Sciatic nerve (tissue), 2 donors: ENCODE measurements around the gene WDR53. TPM values are rescaled to one million over a fixed set of nuclear protein-coding genes. Genes with fewer than 3 reads are reported as not detected.
"Not testable (repeated sequence)": the region's sequence is repeated elsewhere in the genome, so short reads cannot be mapped to it uniquely, and the experiment has no call there.

Experiments used
- ATAC-seq: fragments of 200-7000 bp; cut with Tn5 transposase; one replicate; pipeline ENCODE4 v1.9.1; 2020; ENCODE audit warnings: mild to moderate bottlenecking, moderate library complexity
- DNase-seq: peaks from one replicate; pipeline ENCODE4 v3.0.0-alpha.2; 2020; ENCODE audit warnings: low spot score
- intact Hi-C: fragments of 100-400 bp; cut with DNase I; formaldehyde crosslinking; loops from one replicate; pipeline ENCODE4 v1.14.2; 2022
- total RNA-seq: library from RNA; stranded (reverse); fragmentation: NEBNext Ultra II Directional; extraction: Animal tissue kit (Norgen Biotek cat#: 25700); gene quantifications from one replicate; pipeline ENCODE4 v1.2.1, GENCODE V29; 2021
- donor health status: DM: no; HTN: no; CAD: no.
- donor health status: DM: no; HTN: no; CAD: no.

WDR53 gene
- total RNA-seq, result 13.5 TPM

DNA sequence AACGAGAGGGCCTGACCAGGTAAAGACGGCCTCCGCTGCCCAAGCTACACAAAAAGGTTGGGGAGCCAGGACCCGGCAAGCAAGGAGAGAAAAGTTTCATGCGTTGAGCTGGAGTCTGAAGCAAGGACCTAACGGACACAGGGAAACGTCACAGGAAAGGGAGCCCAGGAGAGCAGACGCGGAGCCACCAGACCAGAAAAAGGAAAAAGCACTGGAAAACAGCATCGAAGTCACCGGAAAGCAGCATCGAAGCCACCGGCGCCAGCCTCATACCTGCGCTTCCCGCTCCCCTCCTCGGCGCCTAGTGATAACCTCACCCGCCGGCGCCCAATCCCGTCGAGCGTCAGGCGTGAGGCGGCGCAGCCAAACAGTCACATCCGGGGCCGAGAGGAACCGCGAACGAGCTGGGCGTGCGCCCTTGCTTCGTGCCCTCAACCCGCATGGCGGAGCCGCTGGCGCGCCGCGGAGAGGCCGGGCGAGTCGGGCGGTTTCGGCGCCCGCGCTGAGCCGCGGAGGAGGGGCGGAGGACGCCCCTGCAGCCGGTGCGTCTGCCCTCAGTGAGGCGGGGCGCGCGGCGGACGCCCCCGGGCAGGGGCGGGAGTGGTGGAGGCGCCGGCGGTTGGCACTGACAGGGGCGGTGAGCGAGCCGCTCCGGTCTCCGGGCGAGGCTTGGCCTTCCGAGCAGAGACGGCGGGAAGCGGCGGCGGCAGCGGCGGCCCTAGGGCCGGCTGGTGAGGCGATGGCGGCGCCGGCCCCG lies at the start of gene WDR53, which contains the start of gene FBXO45:
Gene WDR53, minus strand, starts transcription at position 309 of the 757 bp plus-strand sequence. CDS start 7,079 bp downstream, outside the sequence.
Gene FBXO45, plus strand, starts transcription at position 415 of the 757 bp plus-strand sequence. Its CDS starts 325 bp downstream, at position 740.
- DNase-seq (peak; percentile 95), ATAC-seq (peak; percentile 100)
- intact Hi-C loops, result no loop called here

DNA sequence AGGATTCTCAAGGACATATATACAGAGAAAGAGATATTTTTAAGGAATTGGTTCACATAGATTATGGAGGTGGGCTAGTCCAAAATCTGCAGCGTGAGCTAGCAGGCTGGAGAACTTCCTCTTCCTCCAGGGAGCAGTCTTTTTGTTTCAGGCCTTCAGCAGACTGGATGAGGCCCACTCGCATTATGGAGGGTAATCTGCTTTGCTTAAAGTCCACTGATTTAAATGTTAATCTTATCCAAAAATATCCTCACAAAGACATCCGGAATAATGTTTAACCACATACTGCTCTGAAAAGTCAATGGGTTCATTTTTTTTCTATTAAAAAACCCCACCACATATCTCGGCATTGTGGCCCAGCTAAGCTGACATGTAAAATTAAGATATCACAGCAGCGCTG lies 48.9 kb upstream of the WDR53 start:
- intact Hi-C loops, result no loop called here
- DNase-seq (no peak), ATAC-seq (no peak)

DNA sequence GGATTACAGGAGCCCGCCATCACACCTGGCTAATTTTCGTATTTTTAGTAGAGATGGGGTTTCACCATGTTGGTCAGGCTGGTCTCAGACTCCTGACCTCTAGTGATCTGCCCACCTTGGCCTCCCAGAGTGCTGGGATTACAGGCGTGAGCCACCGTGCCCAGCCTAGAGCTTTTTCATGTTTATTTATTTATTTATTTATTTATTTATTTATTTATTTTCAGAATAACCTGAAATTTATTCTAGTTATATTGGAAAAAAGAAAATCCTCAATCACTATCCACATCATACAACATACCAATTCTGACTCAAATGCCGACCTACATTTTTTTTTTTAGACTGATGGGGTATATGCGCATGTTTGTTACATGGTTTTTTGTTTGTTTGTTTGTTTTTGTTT lies 46.9 kb upstream of the WDR53 start:
- ATAC-seq, DNase-seq, intact Hi-C loops: not testable (repeated sequence)

DNA sequence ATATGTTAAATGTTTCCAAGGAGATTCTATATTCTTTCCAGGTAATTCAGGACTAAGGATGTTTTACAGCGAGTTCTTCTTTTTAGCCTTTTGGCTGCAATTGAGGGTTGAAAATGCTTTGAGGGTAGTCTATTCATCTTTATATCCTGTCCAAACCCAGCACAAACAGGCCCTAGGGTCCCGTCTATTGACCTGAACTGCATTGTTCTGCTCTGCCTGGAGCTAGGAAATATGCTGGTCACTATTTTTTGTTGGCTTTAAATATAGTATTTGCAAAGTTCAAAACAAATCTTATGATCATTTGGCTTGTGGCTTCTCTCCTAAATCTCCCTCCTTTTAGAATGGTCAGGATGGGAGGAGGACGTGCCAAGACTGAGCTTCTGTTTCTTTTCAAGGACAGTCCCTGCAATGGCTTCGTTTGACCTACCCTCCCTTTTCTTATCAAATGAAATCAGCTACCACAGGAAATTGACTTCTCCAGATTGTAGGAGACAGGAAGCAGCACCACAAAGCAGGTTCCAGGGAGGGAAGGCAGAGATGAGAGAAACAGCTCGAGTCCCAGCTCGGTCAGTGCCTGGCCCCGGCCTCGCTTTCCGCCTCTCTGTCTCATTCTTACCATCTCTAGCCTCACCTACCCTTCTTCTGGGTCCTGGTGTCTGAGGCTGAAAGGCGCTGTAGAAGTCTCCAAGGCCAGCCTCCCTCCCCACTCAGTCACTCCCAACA lies 43.6 kb upstream of the WDR53 start:
- ATAC-seq (no peak), DNase-seq (no peak)
- intact Hi-C loops, result no loop called here

DNA sequence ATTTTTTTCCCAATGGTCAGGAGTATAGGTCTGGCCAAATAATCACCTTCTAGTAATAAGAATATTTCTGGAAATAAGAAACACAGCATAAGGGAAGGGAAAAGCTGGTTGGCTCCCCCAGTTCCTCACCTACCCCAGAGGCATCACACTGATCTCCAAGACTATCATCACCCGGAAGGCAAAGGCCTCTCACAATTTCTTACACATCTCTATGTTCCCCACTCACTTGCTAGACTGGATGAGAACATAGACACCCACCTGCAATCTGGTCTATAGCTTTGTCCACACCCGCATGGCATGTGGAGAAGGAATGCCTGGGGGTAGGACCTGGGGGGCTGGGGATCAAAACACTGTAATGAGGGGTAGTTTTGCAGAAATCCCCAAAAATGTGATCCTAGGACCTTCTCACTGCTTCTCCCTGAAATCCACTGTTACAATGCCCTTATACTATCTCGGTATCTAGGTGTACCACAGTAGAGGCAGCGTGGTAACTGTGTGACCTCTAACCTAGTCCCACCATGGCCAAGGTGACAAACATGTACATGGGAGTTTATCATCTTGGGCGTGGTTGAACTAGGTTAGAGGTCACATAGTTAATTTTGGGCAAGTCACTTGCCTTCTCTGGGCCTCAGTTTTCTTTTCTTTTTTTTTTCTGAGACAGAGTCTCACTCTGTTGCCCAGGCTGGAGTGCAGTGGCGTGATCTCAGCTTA lies 41.6 kb upstream of the WDR53 start:
- peak; percentile 11 for ATAC-seq
- DNase-seq, result no peak
- intact Hi-C loops, result loop anchor here (10.0 kb wide), 1 partner anchor 75 kb away; no protein-coding TSS in a partner anchor

DNA sequence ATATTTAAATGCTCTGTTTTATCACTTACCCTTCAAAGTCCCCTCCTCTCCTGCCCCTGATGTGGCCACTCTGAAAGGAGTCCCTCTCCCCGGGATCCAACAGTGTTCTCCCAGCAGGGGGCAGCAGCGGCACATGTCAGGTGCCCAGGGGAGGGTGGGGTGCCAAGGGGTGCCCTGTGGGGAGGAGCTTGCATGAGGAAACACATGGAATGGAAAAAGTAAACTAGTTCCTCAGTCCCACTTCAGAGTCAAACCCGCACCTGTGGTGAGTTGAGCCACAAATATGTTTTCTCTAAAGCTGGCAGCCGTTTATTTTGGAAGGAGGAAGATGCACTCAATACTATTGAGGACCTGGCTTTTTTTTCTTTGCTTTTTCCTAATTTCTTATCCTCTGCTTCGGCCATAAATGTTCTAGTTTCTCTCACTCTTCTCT lies 41.0 kb upstream of the WDR53 start:
- DNase-seq, result peak; percentile 92
- intact Hi-C loops, result loop anchor here (10.0 kb wide), 1 partner anchor 75 kb away; no protein-coding TSS in a partner anchor
- ATAC-seq, result peak; percentile 98

DNA sequence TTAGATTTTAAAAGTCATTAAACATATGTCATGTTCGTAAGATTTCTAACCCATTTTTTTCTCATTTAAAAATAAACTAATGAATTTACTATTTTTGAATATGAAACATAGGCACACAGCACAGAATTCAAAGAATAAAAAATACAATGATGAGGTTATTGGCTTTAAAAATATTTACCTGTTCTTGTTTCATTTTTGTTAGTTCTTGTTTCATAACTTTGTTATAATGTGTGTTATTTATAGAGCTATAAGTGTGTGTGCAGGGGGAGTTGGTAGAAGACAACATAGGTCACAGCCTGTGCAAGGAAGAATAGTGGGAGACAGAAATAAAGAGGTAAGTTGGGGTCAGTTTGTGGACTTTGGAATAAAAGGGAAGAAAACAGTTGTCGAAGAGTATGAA lies 40.3 kb upstream of the WDR53 start:
- intact Hi-C loops, result loop anchor here (10.0 kb wide), 1 partner anchor 76 kb away; no protein-coding TSS in a partner anchor
- DNase-seq (no peak), ATAC-seq (no peak)

DNA sequence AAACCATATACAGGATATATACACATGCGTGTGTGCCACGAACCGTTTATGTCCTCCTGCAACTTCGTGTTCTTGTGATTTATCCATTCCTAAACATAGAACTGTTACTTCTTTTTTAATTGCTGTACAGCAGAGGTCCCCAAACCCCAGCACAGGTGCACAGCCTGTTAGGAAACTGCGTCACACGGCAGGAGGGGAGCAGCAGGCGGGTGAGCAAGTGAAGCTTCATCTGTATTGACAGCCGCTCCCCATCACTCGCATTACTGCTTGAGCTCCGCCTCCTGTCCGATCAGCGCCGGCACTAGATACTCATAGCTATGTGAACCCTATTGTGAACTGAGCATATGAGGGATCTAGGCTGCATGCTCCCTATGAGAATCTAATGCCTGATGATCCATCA lies 36.2 kb upstream of the WDR53 start:
- DNase-seq (no peak), ATAC-seq (no peak)
- intact Hi-C loops, result loop anchor here (10.0 kb wide), 1 partner anchor 80 kb away; no protein-coding TSS in a partner anchor

DNA sequence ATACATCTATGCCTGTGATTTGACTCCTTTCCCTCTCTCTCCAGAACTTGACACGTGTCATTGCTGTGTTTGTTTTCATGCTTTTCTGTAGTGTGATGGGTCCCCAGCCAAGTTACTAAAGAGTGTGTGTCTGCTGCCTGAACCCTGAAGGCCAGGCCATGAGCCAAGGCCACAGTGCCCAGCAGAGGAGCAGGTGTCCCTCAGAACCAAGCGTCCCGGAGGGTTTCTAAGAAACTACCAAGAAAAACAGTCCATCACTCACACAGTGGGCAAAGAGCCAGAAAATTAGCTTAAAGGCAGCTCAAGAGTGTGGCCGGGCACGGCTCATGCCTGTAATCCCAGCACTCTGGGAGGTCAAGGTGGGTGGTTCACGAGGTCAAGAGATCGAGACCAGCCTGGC lies 35.3 kb upstream of the WDR53 start:
- no peak for ATAC-seq
- no peak for DNase-seq
- intact Hi-C loops, result loop anchor here (10.0 kb wide), 1 partner anchor 81 kb away; no protein-coding TSS in a partner anchor

DNA sequence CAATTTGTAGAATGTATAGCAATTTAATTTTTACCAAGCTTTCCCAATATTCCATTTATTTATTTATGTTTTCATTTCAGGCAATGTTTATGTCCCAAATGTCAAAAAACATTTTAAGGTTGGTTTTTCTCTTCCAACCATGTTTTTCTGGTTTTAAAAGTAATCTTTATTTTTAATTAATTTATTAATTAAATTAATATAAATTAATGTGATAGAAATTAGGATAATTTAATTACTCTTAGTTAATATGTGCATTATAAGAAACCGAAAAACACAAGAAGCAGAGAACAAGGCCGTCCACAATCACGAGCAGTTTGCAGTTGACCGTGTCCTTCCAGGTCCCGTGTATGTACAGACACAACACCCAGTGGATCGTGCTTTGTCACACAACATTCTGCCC lies 34.3 kb upstream of the WDR53 start:
- DNase-seq (no peak), ATAC-seq (no peak)
- intact Hi-C loops, result loop anchor here (10.0 kb wide), 1 partner anchor 82 kb away; no protein-coding TSS in a partner anchor

DNA sequence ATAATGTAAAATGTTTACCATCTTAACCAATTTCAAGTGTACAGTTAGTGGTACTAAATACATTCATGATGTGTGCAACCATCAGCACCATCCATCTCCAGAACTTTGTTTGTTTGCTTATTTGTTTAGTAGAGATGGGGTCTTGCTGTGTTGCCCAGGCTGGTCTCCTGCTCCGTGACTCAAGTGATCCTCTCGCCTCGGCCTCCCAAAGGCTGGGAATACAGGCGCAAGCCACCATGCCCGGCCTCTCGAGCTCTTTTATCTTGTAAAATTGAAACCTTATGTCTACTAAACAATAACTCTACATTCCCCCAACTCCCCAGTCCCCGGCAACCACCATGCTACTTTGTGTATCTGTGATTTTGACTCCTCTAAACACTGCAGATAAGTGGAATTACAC lies 32.0 kb upstream of the WDR53 start:
- ATAC-seq (no peak), DNase-seq (no peak)
- intact Hi-C loops, result loop anchor here (10.0 kb wide), 1 partner anchor 84 kb away; no protein-coding TSS in a partner anchor

DNA sequence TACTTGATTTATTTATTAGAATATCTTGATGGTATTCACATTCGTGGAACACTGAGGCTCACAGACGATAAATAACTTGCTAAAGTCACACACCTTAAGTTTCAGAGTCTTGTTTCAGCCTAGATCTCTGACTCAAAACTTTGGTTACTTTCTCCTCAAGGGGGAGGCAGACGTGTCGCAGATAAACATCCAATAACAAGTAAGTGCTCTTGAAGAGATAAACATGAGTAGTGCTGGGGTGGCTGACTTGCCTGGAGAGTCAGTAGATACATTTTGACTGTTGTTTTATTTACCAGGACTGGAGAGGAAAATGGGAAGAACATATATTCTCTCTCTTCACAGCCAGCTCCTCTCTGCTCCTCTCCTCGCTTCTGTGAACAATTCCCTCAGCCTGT lies 31.4 kb upstream of the WDR53 start:
- ATAC-seq, result no peak
- intact Hi-C loops, result loop anchor here (10.0 kb wide), 1 partner anchor 85 kb away; no protein-coding TSS in a partner anchor
- no peak for DNase-seq

DNA sequence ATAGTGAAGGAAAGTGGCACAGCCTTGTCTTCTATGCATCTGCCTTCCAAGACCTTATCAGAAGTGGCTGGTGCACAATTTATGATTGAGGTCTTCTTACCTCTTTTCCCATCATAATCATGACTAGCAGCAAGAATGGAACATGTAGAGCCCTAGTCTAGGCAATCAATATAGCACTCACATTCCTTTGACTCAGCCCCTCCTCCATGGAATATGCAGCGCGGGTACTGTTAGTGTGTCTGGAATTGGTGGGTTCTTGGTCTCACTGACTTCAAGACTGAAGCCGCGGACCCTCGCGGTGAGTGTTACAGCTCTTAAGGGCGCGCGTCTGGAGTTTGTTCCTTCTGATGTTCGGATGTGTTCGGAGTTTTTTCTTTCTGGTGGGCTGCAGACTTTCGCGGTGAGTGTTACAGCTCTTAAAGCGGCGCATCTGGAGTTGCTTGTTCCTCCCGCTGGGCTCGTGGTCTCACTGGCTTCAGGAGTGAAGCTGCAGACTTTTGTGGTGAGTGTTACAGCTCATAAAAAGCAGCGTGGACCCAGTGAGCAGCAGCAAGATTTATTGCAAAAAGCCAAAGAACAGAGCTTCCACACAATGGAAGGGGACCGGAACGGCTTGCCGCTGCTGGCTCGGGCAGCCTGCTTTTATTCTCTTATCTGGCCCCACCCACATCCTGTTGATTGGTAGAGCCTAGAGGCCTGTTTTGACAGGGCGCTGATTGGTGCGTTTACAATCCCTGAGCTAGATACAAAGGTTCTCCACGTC lies 29.8 kb upstream of the WDR53 start:
- DNase-seq, intact Hi-C loops, ATAC-seq: not testable (repeated sequence)

DNA sequence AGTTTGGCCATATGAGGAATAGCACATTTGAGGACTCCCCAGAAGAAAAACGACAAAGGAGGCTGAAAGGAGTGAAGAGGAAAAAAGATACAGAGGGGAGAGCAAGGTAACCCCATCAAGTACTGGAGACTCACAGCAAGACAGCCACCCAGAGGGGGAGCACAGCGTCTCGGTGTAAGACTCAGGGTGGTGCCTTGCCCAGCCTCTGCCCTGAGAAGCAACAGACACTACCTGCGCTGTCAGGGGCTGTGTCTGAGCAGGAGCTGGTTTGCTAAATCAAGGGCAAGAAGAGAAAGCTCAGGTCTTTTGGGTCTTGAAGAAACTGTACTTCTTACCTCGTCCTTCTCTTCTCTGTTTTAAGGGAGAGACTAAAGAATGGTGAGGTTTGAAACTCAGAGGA lies 28.0 kb upstream of the WDR53 start:
- DNase-seq (no peak), ATAC-seq (no peak)
- intact Hi-C loops, result no loop called here

DNA sequence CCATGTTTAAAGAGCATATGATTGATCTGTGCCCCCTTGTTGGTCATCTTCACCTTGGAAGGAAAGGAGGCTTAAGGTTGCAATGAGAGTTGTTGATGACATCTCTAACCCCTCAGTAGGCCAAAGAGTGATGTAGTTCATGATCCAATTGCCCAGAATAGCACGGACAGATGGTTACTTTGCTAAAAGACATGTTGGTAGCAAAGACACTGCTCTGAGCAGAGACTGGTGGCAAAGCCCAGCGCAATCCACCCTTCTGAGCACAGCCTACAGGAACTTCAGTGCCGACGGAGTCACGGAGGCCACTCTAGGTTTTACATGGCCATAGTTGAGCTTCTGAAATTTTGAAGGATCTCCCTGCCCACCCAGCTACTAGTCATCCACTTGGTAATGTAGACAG lies 21.9 kb upstream of the WDR53 start:
- ATAC-seq, result no peak
- intact Hi-C loops, result no loop called here
- no peak for DNase-seq

DNA sequence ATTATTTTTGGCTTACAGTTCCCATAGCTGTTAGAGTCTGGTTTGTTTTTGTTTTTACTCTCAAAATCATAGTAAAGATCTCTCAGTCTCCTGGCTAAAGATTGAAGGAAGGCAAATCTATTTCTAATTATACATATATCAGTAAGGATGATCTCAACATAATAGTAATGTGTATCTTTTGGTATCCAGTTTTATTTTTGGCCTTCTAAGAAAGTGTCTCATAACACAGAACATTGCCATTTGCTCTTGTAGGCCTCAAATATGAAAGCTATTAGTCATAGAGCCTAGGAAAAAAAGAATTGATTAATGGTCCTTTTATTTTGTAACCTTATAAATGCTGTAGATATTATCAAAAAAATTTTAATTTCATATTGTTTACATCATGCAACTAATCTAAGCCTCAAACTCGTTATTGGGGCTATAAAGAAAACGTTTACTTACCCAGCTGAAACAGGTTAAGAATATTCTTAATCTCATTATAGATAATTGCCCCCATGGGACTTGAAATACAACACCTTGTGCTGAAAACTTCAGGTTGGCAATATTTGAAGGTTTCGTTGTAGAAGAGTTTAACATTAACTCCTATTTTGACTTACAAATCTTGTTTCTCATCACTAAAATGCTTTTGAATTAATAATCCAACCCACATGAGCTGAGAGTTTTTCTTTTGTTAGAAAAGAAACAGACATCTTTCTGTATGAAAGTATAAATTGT lies 16.8 kb upstream of the WDR53 start:
- intact Hi-C loops, result no loop called here
- DNase-seq, result no peak
- ATAC-seq, result no peak

DNA sequence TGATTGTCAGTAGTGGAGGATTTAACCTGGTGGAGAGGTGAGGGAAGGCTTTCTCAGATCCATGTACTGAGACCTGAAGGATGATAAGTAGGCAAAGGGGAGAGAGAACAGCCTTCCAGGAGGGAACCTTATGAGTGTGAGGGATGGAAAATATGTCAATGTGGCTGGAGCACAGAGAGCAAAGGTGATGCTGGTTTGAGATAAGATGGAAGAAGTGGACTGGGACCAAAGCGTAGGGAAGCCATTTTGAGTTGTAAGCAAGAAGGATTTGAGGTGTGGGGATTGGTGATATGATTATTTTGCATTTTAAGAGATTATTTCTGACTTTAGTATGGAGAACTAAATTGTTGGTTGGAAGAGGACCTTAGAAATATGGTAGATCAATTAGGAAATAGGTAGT lies 4.0 kb upstream of the WDR53 start:
- intact Hi-C loops, result no loop called here
- DNase-seq (no peak), ATAC-seq (no peak)

DNA sequence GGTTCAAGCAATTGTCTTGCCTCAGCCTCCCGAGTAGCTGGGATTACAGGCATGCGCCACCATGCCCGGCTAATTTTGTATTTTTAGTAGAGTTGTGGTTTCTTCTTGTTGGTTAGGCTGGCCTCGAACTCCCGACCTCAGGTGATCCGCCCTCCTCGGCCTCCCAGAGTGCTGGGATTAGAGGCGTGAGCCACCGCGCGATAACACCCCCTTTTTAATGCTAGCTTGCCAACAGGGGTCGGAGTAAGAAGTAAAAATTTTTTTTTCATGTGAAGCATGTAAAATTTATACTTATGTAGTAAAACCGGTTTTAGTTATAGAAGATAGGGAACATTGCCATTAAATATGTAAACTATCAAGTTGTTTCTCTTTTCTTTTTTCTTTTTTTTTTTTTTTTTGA lies 2.0 kb upstream of the WDR53 start:
- intact Hi-C loops, ATAC-seq: not testable (repeated sequence)

More for the DNA sequence above, 2.0 kb upstream of the WDR53 start:
- not testable (repeated sequence) for DNase-seq
